ENCODE measurements around the gene PPP1R16B.

- TF ChIP-seq, protein P1, sequence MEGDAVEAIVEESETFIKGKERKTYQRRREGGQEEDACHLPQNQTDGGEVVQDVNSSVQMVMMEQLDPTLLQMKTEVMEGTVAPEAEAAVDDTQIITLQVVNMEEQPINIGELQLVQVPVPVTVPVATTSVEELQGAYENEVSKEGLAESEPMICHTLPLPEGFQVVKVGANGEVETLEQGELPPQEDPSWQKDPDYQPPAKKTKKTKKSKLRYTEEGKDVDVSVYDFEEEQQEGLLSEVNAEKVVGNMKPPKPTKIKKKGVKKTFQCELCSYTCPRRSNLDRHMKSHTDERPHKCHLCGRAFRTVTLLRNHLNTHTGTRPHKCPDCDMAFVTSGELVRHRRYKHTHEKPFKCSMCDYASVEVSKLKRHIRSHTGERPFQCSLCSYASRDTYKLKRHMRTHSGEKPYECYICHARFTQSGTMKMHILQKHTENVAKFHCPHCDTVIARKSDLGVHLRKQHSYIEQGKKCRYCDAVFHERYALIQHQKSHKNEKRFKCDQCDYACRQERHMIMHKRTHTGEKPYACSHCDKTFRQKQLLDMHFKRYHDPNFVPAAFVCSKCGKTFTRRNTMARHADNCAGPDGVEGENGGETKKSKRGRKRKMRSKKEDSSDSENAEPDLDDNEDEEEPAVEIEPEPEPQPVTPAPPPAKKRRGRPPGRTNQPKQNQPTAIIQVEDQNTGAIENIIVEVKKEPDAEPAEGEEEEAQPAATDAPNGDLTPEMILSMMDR (IDR thresholded peaks at IDR 0.05; ENCODE audit: low read depth, low read length), result no peak
- no peak for TF ChIP-seq EZH2phosphoT487 (IDR thresholded peaks at IDR 0.05; ENCODE audit: low read depth)
These were observed 36.1 kb downstream of the PPP1R16B start for GRCh38 chr20:38841570-38841969.
